PFSK-1 (cell line): ENCODE measurements around the gene ENO2.

Source experiments
- FOXP2 ChIP-seq: optimal IDR thresholded peaks from 2 replicates; pipeline ENCODE3; 2011; ENCODE audit warnings: borderline replicate concordance, control low read depth, inconsistent platforms; ENCODE audit not compliant: insufficient read depth; ENCODE audit errors: extremely low read length, extremely low read depth
- POLR2AphosphoS5 ChIP-seq: IDR thresholded peaks from 2 replicates; pipeline ENCODE4 v1.6.1; 2012; ENCODE audit warnings: low read depth, mild to moderate bottlenecking, control low read depth, low read length, moderate library complexity
- REST ChIP-seq, 2 experiments: IDR thresholded peaks; 2 replicates each; pipeline versions ENCODE4 v1.6.1 to v1.8.0; 2011 to 2012; ENCODE audit warnings: low read depth in 2 of 2, low read length in 2 of 2, control low read depth in 1 of 2, inconsistent platforms in 1 of 2, mild to moderate bottlenecking in 1 of 2, moderate library complexity in 1 of 2; ENCODE audit not compliant: insufficient read depth in 1 of 2
- SIN3A ChIP-seq: IDR thresholded peaks from 2 replicates; pipeline ENCODE4 v1.6.1; 2012; ENCODE audit warnings: mild to moderate bottlenecking, low read length, moderate library complexity, borderline replicate concordance; ENCODE audit not compliant: insufficient read depth
- TAF1 ChIP-seq: IDR thresholded peaks from 2 replicates; pipeline ENCODE4 v1.6.1; 2012; ENCODE audit warnings: low read length, control low read depth, borderline replicate concordance; ENCODE audit not compliant: insufficient read depth

Gene ENO2

GRCh38 chr12:6951551-6952120, 37.3 kb downstream of the ENO2 start:
- no peak for TF ChIP-seq FOXP2
- TF ChIP-seq SIN3A: no peak
- no peak for TF ChIP-seq TAF1
- TF ChIP-seq POLR2AphosphoS5: no peak
- no peak for TF ChIP-seq REST (IDR thresholded peaks at IDR 0.05; ENCODE audit: insufficient read depth in 1 of 2, low read depth in 2 of 2, low read length in 2 of 2)

- no peak for TF ChIP-seq POLR2AphosphoS5
- no peak for TF ChIP-seq REST (IDR thresholded peaks at IDR 0.05; ENCODE audit: insufficient read depth in 1 of 2, low read depth in 2 of 2, low read length in 2 of 2)
- no peak for TF ChIP-seq SIN3A
- no peak for TF ChIP-seq FOXP2
- TF ChIP-seq TAF1: no peak
These were observed 37.9 kb downstream of the ENO2 start for GRCh38 chr12:6952121-6952862.

- TF ChIP-seq FOXP2: no peak
- TF ChIP-seq SIN3A: no peak
- no peak for TF ChIP-seq REST (IDR thresholded peaks at IDR 0.05; ENCODE audit: insufficient read depth in 1 of 2, low read depth in 2 of 2, low read length in 2 of 2)
- no peak for TF ChIP-seq TAF1
- no peak for TF ChIP-seq POLR2AphosphoS5
These were observed 38.6 kb downstream of the ENO2 start for GRCh38 chr12:6952863-6953441.

- no peak for TF ChIP-seq FOXP2
- TF ChIP-seq TAF1: no peak
- TF ChIP-seq SIN3A: no peak
- no peak for TF ChIP-seq POLR2AphosphoS5
- TF ChIP-seq REST (IDR thresholded peaks at IDR 0.05; ENCODE audit: insufficient read depth in 1 of 2, low read depth in 2 of 2, low read length in 2 of 2): no peak
These were observed 39.3 kb downstream of the ENO2 start for GRCh38 chr12:6953442-6954315.
